Measurements from ENCODE around the gene FAM131B. TPM values are rescaled to one million over a fixed set of nuclear protein-coding genes. Genes with fewer than 3 reads are reported as not detected.

Gene FAM131B
- total RNA-seq (2022) (0.19 and 0.25 TPM in 2 replicates), Bru-seq, nascent RNA (percentile 15 among the genes with signal in this experiment), BruChase-seq, experiment 1, labeled RNA remaining after a 6-hour chase (percentile 22 among the genes with signal in this experiment), BruChase-seq, experiment 2, labeled RNA remaining after a 2-hour chase (percentile 16 among the genes with signal in this experiment)
- long read RNA-seq = 0 reads

DNA sequence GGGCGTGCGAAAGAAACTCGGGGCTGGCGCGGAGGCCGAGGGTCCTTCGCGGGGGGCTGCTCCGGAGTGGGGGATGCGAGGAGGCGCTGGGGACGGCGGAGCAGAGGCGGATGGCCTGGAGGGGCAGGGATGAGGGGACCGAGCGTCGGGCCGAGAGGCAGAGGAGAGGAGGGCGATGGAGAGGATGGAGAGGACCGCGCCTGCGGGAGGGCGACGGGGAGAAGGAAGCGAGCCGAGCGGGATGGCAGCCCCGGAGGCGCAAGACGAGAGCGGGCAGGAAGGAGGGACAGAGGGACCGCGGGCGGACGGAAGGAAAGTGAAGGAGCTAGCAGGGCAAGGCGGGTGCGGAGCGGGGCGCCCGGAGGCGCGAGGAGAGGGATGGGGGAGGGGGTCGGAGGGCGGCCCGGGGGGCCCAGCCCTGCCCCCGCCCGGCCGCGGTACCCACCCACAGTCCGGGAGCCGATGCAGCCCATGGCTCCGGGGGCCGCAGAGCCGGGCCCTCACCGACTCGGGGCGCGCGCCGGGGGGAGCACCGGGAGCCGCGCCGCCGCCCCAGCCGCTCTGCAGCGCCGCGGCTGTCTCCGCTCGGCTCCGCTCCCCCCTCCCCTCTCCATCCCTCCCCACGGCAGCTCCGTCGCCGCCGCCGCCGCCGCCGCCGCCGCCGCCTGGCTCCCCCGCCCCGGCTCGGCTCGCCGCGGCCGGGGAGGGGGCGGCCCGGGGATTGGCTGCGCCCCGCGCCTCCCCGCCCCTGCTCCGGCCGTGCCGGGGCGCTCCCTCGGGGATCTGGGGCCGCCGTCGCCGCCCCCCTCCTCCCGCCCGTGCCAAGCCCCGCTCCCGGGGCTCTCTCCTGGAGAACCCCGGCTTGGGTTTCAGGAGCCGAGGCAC lies at the start of gene FAM131B:
FAM131B (minus strand) TSS at position 583 of the 885 bp plus-strand sequence; CDS start at position 473, 110 bp downstream.
- intact Hi-C loops (cut with micrococcal nuclease) = no loop called here
- ChIA-PET CTCF (interaction anchor here (1.7 kb wide), 1 partner anchor 54 kb away, joined by 6 read pairs; no protein-coding TSS in a partner anchor), POLR2A (interaction anchor here (0.8 to 1.3 kb wide), 2 partner anchors 10 to 31 kb away, joined by 3 to 4 read pairs; no protein-coding TSS in a partner anchor)
- H3K27ac Mint-ChIP-seq (ENCODE audit: low read depth, unreplicated experiment) = no peak within 1 kb of the TSS
- DNase-seq (ENCODE audit: unreplicated experiment) = no peak
- peak within 1 kb of the TSS; percentile 73 for H3K4me3 Mint-ChIP-seq (ENCODE audit: unreplicated experiment)
- H3K9me3 Mint-ChIP-seq (ENCODE audit: unreplicated experiment) = no peaks in the 10 kb centered on the region
- peaks cover under 1% of the 10 kb centered on the region for H3K4me1 Mint-ChIP-seq (ENCODE audit: insufficient read depth, unreplicated experiment)
- H3K36me3 Mint-ChIP-seq (ENCODE audit: insufficient read depth, unreplicated experiment) = no peaks in the 10 kb centered on the region
- H3K27me3 Mint-ChIP-seq (ENCODE audit: insufficient read depth, unreplicated experiment) = peaks cover 70% of the 10 kb centered on the region
- no TSS peak for BruUV-seq (replicated peaks)
- no peak for TF ChIP-seq CTCF (IDR thresholded peaks at IDR 0.05; ENCODE audit: unreplicated experiment)

DNA sequence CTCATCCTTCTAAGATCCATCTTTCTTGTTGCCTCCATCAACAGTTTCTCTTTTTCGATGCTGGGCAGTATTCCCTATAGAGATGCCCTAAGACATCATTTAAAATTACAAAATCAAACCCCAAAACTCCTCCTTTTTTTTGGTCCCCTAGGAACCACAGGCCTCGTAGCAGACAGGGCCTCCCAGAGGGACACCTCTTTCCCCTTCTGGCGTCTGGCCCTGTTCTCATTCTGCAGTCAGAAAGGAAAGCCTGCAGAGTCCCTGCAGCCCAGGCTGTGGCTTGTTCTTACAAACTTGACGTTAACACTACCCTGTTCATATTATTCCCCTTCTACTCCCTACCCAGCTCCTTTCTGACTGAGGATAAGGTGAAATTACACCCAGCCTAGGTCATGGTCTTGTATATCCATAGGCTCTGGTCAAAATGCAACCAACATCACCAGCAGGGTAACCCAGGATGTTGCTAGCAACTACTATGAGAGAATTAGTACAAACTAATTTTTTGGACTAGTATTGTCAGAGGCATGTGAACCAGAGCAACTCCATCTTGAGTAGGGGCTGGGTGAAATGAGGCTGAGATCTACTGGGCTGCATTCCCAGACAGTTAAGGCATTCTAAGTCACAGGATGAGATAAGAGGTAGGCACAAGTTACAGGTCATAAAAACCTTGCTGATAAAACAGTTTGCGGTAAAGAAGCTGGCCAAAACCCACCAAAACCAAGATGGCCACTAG lies 49.6 kb upstream of the FAM131B start:
- intact Hi-C loops (cut with micrococcal nuclease) = loop anchor here (10.0 kb wide), 1 partner anchor 407 kb away; no protein-coding TSS in a partner anchor
- TF ChIP-seq CTCF (IDR thresholded peaks at IDR 0.05; ENCODE audit: unreplicated experiment) = no peak
- DNase-seq (ENCODE audit: unreplicated experiment) = no peak
- Mint-ChIP-seq H3K36me3 (ENCODE audit: insufficient read depth, unreplicated experiment) (no peaks in the 10 kb centered on the region), H3K4me3 (ENCODE audit: unreplicated experiment) (no peak overlapping the region), H3K4me1 (ENCODE audit: insufficient read depth, unreplicated experiment) (peaks cover 28% of the 10 kb centered on the region), H3K27ac (ENCODE audit: low read depth, unreplicated experiment) (no peak overlapping the region), H3K27me3 (ENCODE audit: insufficient read depth, unreplicated experiment) (no peaks in the 10 kb centered on the region), H3K9me3 (ENCODE audit: unreplicated experiment) (no peaks in the 10 kb centered on the region)
- ChIA-PET CTCF (interaction anchor here (0.7 to 11.0 kb wide), 4 partner anchors 20 to 172 kb away, joined by 3 to 84 read pairs (median 3); no protein-coding TSS in a partner anchor), POLR2A (no interaction called here)
- BruUV-seq (replicated peaks) = no TSS peak

DNA sequence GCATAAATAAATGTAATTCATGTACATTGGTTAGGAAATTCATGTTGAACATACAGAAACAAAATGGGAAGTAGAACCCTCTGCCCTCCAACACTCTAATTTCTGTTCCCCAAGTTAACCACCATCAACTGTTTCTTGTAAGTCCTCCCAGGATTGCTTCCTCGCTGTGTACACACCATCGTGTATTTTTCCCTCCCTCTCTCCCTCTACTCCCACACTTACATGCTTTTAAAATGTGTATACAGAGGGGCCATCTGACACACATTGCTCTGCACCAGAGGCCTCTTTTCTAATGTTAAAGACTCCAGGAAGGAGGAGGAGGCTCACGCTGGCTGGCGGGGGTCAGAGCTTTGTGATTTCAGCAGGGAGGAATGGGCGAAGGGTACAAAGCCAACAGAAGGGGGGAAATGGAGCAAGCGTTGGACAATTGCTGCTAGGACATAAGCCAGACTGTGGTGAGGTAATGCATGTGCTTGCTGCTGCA lies 48.0 kb upstream of the FAM131B start:
- CTCF ChIA-PET = interaction anchor here (0.6 to 11.0 kb wide), 4 partner anchors 160 to 171 kb away, joined by 3 to 84 read pairs (median 3); no protein-coding TSS in a partner anchor

More for the DNA sequence above, 48.0 kb upstream of the FAM131B start:
- H3K27ac Mint-ChIP-seq (ENCODE audit: low read depth, unreplicated experiment) = no peak overlapping the region
- BruUV-seq (replicated peaks) = no TSS peak
- H3K27me3 Mint-ChIP-seq (ENCODE audit: insufficient read depth, unreplicated experiment) = no peaks in the 10 kb centered on the region
- TF ChIP-seq CTCF (IDR thresholded peaks at IDR 0.05; ENCODE audit: unreplicated experiment) = no peak
- H3K4me1 Mint-ChIP-seq (ENCODE audit: insufficient read depth, unreplicated experiment) = peaks cover 22% of the 10 kb centered on the region
- H3K36me3 Mint-ChIP-seq (ENCODE audit: insufficient read depth, unreplicated experiment) = no peaks in the 10 kb centered on the region
- DNase-seq (ENCODE audit: unreplicated experiment) = no peak
- H3K9me3 Mint-ChIP-seq (ENCODE audit: unreplicated experiment) = no peaks in the 10 kb centered on the region
- POLR2A ChIA-PET = no interaction called here
- intact Hi-C loops (cut with micrococcal nuclease) = loop anchor here (10.0 kb wide), 1 partner anchor 406 kb away; no protein-coding TSS in a partner anchor
- no peak overlapping the region for H3K4me3 Mint-ChIP-seq (ENCODE audit: unreplicated experiment)

Data from MCF 10A (cell line).